Stimulated activated CD4-positive, alpha-beta T cell treated with anti-CD3 and anti-CD28 coated beads, Interleukin-1b, Interleukin-23, amount 100 ng/mL, for 24 hours (primary cell): ENCODE data around the gene TTLL9.

Source experiments
- DNase-seq, 4 experiments: peaks; one replicate each; pipeline ENCODE4 v3.0.0-alpha.2; 2020; ENCODE audit warnings: low read depth in 4 of 4, low spot score in 1 of 4

TTLL9 gene

GRCh38 chr20:31943052-31943471 lies 72.6 kb downstream of the TTLL9 start:
- no peak for DNase-seq

GRCh38 chr20:31945319-31945718 lies 74.9 kb downstream of the TTLL9 start:
- DNase-seq: no peak

GRCh38 chr20:31945785-31946184 lies 75.4 kb downstream of the TTLL9 start:
- DNase-seq: no peak

- no peak for DNase-seq
Measured at GRCh38 chr20:31948008-31948407, 77.6 kb downstream of the TTLL9 start.

- no peak for DNase-seq
Measured at GRCh38 chr20:31949877-31950646, 79.6 kb downstream of the TTLL9 start.

GRCh38 chr20:31951203-31951529 lies 80.7 kb downstream of the TTLL9 start:
- no peak for DNase-seq

GRCh38 chr20:31951530-31952453 lies 81.4 kb downstream of the TTLL9 start, which contains the start of gene PDRG1:
TSS of gene PDRG1 (minus strand) at chr20:31952046. CDS start at chr20:31951961, 85 bp downstream.
- DNase-seq: peak; percentile 94 to 96 (median 94)

GRCh38 chr20:31953556-31954148 lies 83.2 kb downstream of the TTLL9 start:
- no peak for DNase-seq

GRCh38 chr20:31954500-31954899 lies 84.1 kb downstream of the TTLL9 start:
- DNase-seq: no peak

GRCh38 chr20:31956556-31957526 lies 86.4 kb downstream of the TTLL9 start:
- no peak for DNase-seq

GRCh38 chr20:31962761-31963160 lies 92.3 kb downstream of the TTLL9 start:
- no peak for DNase-seq

- no peak for DNase-seq
Measured at GRCh38 chr20:31963889-31964288, 93.5 kb downstream of the TTLL9 start.

- no peak for DNase-seq
Measured at GRCh38 chr20:31966991-31967655, 96.7 kb downstream of the TTLL9 start.

- DNase-seq: peak in 1 of 4 experiments; percentile 13
Measured at GRCh38 chr20:31967830-31968249, 97.4 kb downstream of the TTLL9 start, which contains the start of gene XKR7. TSS of gene XKR7 (plus strand) at chr20:31968151. CDS start at chr20:31968176, 25 bp downstream.

- DNase-seq: peak; percentile 54 to 72 (median 62)
Measured at GRCh38 chr20:31968291-31969126, 98.1 kb downstream of the TTLL9 start.

- no peak for DNase-seq
Measured at GRCh38 chr20:31969991-31970390, 99.6 kb downstream of the TTLL9 start.

GRCh38 chr20:31972471-31973021 lies 102.1 kb downstream of the TTLL9 start:
- DNase-seq: no peak

GRCh38 chr20:31974296-31974695 lies 103.9 kb downstream of the TTLL9 start:
- DNase-seq: no peak
